Muscle layer of colon (tissue), 2 donors: ENCODE results near the gene TPSG1.
"Not testable (repeated sequence)": the region's sequence is repeated elsewhere in the genome, so short reads cannot be mapped to it uniquely, and the experiment has no call there.

Source experiments
- H3K27ac ChIP-seq: one replicate; pipeline ENCODE4 v1.7.0; 2013; ENCODE audit warnings: low read depth, mild to moderate bottlenecking, low read length, moderate library complexity
- H3K27me3 ChIP-seq, 2 donors: one replicate each; pipeline ENCODE4 v1.7.0; 2013; ENCODE audit warnings: low read length in 2 of 2, mild to moderate bottlenecking in 2 of 2; ENCODE audit not compliant: insufficient read depth in 2 of 2, control insufficient read depth in 1 of 2
- H3K36me3 ChIP-seq: one replicate; pipeline ENCODE4 v1.7.0; 2013; ENCODE audit warnings: mild to moderate bottlenecking, low read length; ENCODE audit not compliant: insufficient read depth
- H3K4me1 ChIP-seq: one replicate; pipeline ENCODE4 v1.7.0; 2013; ENCODE audit warnings: mild to moderate bottlenecking, low read length; ENCODE audit not compliant: insufficient read depth
- H3K4me3 ChIP-seq, 2 donors: one replicate each; pipeline ENCODE4 v1.7.0; 2013; ENCODE audit warnings: low read length in 2 of 2, low read depth in 1 of 2, mild to moderate bottlenecking in 1 of 2, moderate library complexity in 1 of 2
- H3K9ac ChIP-seq: one replicate; pipeline ENCODE4 v1.7.0; 2013; ENCODE audit warnings: low read length
- H3K9me3 ChIP-seq: one replicate; pipeline ENCODE4 v1.7.0; 2013; ENCODE audit warnings: mild to moderate bottlenecking, low read length
- donor health status: abdominal sarcoma.
- donor health status: Adenocarcinoma of cecum.

TPSG1 gene

GRCh38 chr16:1208239-1208830 lies 16.7 kb downstream of the TPSG1 start:
- Histone ChIP-seq H3K9me3 (no peaks in the 10 kb centered on the region), H3K27ac (no peak overlapping the region), H3K36me3 (peaks cover 44% of the 10 kb centered on the region), H3K9ac (no peak overlapping the region), H3K27me3 (no peaks in the 10 kb centered on the region), H3K4me1 (no peaks in the 10 kb centered on the region), H3K4me3 (no peak overlapping the region)

GRCh38 chr16:1206786-1207185 lies 18.3 kb downstream of the TPSG1 start:
- H3K4me3 ChIP-seq = no peak overlapping the region
- H3K4me1 ChIP-seq = no peaks in the 10 kb centered on the region
- no peaks in the 10 kb centered on the region for H3K27me3 ChIP-seq
- no peak overlapping the region for H3K27ac ChIP-seq
- no peaks in the 10 kb centered on the region for H3K9me3 ChIP-seq
- H3K36me3 ChIP-seq = peaks cover 55% of the 10 kb centered on the region
- no peak overlapping the region for H3K9ac ChIP-seq

GRCh38 chr16:1206326-1206725 lies 18.7 kb downstream of the TPSG1 start:
- Histone ChIP-seq H3K4me1 (no peaks in the 10 kb centered on the region), H3K27me3 (no peaks in the 10 kb centered on the region), H3K27ac (no peak overlapping the region), H3K4me3 (no peak overlapping the region), H3K9me3 (no peaks in the 10 kb centered on the region), H3K36me3 (peaks cover 51% of the 10 kb centered on the region), H3K9ac (no peak overlapping the region)

GRCh38 chr16:1204933-1205332 lies 20.1 kb downstream of the TPSG1 start:
- no peak overlapping the region for H3K4me3 ChIP-seq
- peaks cover 51% of the 10 kb centered on the region for H3K36me3 ChIP-seq
- H3K27ac ChIP-seq = no peak overlapping the region
- H3K9me3 ChIP-seq = no peaks in the 10 kb centered on the region
- H3K27me3 ChIP-seq = no peaks in the 10 kb centered on the region
- no peak overlapping the region for H3K9ac ChIP-seq
- no peaks in the 10 kb centered on the region for H3K4me1 ChIP-seq

- Histone ChIP-seq H3K9ac (no peak overlapping the region), H3K4me3 (no peak overlapping the region), H3K9me3 (no peaks in the 10 kb centered on the region), H3K36me3 (peaks cover 40% of the 10 kb centered on the region), H3K27me3 (no peaks in the 10 kb centered on the region), H3K27ac (no peak overlapping the region), H3K4me1 (no peaks in the 10 kb centered on the region)
Observed at GRCh38 chr16:1202274-1202673, 22.8 kb downstream of the TPSG1 start.

- H3K4me3 ChIP-seq = no peak overlapping the region
- H3K9ac ChIP-seq = no peak overlapping the region
- H3K36me3 ChIP-seq = peaks cover 40% of the 10 kb centered on the region
- no peaks in the 10 kb centered on the region for H3K27me3 ChIP-seq
- H3K4me1 ChIP-seq = no peaks in the 10 kb centered on the region
- no peaks in the 10 kb centered on the region for H3K9me3 ChIP-seq
- H3K27ac ChIP-seq = no peak overlapping the region
Observed at GRCh38 chr16:1201444-1201843, 23.6 kb downstream of the TPSG1 start.

GRCh38 chr16:1200014-1200627 lies 24.9 kb downstream of the TPSG1 start:
- Histone ChIP-seq H3K4me1 (no peaks in the 10 kb centered on the region), H3K27ac (no peak overlapping the region), H3K9ac (no peak overlapping the region), H3K27me3 (no peaks in the 10 kb centered on the region), H3K9me3 (no peaks in the 10 kb centered on the region), H3K36me3 (peaks cover 32% of the 10 kb centered on the region), H3K4me3 (no peak overlapping the region)

- Histone ChIP-seq H3K27me3 (no peaks in the 10 kb centered on the region), H3K36me3 (peaks cover 31% of the 10 kb centered on the region), H3K27ac (no peak overlapping the region), H3K9me3 (no peaks in the 10 kb centered on the region), H3K9ac (no peak overlapping the region), H3K4me3 (no peak overlapping the region), H3K4me1 (no peaks in the 10 kb centered on the region)
Observed at GRCh38 chr16:1199347-1200013, 25.6 kb downstream of the TPSG1 start.

- not testable (repeated sequence) for H3K4me3 ChIP-seq, H3K9ac ChIP-seq, H3K27me3 ChIP-seq, H3K27ac ChIP-seq, H3K4me1 ChIP-seq, H3K9me3 ChIP-seq
- peaks cover 25% of the 10 kb centered on the region for H3K36me3 ChIP-seq
Observed at GRCh38 chr16:1198671-1199346, 26.3 kb downstream of the TPSG1 start.

GRCh38 chr16:1198194-1198593 lies 26.9 kb downstream of the TPSG1 start:
- Histone ChIP-seq H3K27ac (no peak overlapping the region), H3K27me3 (no peaks in the 10 kb centered on the region), H3K9ac (no peak overlapping the region), H3K4me3 (no peak overlapping the region), H3K4me1 (peaks cover 12% of the 10 kb centered on the region), H3K36me3 (peaks cover 19% of the 10 kb centered on the region), H3K9me3 (no peaks in the 10 kb centered on the region)

- Histone ChIP-seq H3K36me3 (peaks cover 11% of the 10 kb centered on the region), H3K4me1 (peaks cover 21% of the 10 kb centered on the region), H3K9ac (no peak overlapping the region), H3K4me3 (no peak overlapping the region), H3K27me3 (no peaks in the 10 kb centered on the region), H3K27ac (no peak overlapping the region), H3K9me3 (no peaks in the 10 kb centered on the region)
Observed at GRCh38 chr16:1197237-1197866, 27.7 kb downstream of the TPSG1 start.
